Vagina (tissue), 2 donors: Measurements from ENCODE around the gene COX18.

Source experiments
- CTCF ChIP-seq, 3 experiments: fragments of 450-650 bp in 2 of 3; fragments of 200-600 bp in 1 of 3; sonication (generic) in 1 of 3; IDR thresholded peaks; one replicate each; pipeline ENCODE4 v1.5.1; 2017 to 2019; ENCODE audit warnings: antibody characterized with exemption in 3 of 3, mild to moderate bottlenecking in 2 of 3, moderate library complexity in 2 of 3
- POLR2A ChIP-seq, 2 donors: fragments of 450-650 bp; IDR thresholded peaks; one replicate each; pipeline ENCODE4 v1.6.1; 2017; ENCODE audit warnings: antibody characterized with exemption in 2 of 2, mild to moderate bottlenecking in 2 of 2, moderate library complexity in 2 of 2
- POLR2AphosphoS5 ChIP-seq, 2 donors: sonication (generic); formaldehyde crosslinking; IDR thresholded peaks; one replicate each; pipeline ENCODE4 v1.9.0; 2017; ENCODE audit warnings: antibody characterized with exemption in 2 of 2, mild to moderate bottlenecking in 2 of 2, low read depth in 1 of 2; ENCODE audit not compliant: insufficient read depth in 1 of 2

GRCh38 chr4:73104695-73105094 lies 35.2 kb upstream of the COX18 start:
- TF ChIP-seq CTCF (IDR thresholded peaks at IDR 0.05) (no peak), POLR2A (IDR thresholded peaks at IDR 0.05) (no peak), POLR2AphosphoS5 (IDR thresholded peaks at IDR 0.05; ENCODE audit: insufficient read depth in 1 of 2, low read depth in 1 of 2) (no peak)
